Measurements from ENCODE around the gene FSD1L.

The FSD1L gene

DNA sequence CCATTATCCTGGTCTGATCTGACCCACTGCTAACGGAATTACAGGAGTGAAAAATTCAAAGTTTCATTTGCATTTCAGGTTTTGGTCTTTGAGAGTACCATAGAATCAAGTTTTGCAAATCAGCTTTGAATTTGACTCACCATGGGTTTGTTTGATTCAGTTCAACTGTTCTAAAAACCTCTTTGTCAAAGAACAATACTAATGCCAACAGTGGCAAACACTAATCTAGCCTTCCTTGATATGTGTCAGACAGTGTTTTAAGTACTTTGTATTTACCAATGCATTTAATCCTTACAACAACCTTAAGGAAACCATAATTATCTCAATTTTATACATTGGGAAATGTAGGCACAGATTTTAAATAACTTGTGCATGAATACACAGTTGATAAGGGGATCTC lies 10.1 kb upstream of the FSD1L start:
- DNase-seq, result no peak

DNA sequence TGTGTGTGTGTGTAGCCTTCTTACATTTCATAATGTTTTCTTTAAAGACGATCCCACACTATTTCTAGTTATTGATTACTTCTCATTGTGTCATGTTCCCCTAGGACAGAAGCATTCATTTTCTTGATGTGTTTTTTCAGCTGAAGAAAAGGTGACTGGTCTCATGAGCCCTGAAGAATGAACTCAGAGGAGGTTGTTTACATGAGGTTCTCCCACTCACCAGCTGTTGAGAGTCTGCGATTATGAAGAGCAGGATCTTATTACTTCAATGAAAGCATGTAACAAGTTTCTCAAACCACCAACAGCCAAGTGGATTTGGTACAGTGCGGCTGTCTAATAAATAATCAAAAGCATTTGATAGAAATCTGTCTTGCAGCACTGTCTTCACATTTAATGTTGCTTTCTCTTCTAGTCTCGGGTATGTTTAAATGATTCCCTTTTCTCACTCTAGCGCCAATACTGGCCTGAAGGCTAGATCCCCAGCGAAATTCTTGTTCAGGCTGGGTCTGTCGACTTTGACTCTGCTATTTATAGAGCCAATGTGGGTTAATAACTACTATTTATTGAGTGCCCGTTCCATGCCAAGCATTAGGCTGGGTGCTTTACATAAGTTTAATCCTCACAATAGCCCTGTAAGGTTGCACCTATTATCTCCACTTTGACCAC lies 9.6 kb upstream of the FSD1L start:
- no peak for DNase-seq

DNA sequence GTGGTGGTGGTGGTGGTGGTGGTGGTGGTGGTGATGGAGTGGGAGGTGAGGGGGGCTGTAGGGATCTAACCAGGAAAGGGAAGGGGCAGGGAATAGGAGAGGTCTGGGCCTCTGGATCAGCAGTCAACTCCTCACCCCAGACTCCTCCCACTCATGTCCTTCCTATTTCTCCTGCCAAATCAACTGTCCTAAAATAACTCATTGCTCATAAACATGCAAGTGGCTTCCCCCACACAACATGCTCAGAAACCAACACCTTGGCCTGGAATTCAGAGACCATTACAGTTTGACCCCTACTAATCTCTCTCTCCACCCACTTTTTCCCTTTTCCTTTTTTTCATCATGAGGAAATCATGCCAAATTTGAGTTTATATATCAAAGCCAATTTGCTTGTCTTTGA lies 8.4 kb upstream of the FSD1L start:
- DNase-seq, result no peak

DNA sequence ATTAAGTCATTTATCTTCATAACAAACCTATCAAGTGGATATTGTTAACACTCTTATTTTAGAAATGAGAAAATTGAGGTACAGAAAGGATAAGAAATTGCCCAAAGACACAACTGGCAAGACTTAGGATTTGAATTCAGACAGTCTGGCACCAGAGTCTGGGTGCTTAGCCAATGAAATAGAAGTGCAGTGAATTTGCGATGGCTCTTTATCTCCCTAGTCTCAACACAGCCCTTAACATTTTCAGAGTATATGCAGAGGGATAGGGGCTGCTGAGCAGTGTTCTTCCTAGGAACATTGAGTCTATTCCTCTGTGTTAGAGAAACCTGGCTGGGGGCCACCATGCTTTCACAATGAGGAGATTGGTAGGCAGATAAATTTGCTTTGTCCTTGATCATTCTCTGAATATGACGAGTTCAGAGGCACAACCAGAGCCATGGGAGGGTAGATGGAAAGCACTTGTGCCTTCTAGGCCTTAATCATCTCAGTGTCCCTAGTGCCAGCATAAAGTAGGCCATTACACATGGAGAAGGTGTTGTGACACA lies 6.1 kb upstream of the FSD1L start:
- no peak for DNase-seq

DNA sequence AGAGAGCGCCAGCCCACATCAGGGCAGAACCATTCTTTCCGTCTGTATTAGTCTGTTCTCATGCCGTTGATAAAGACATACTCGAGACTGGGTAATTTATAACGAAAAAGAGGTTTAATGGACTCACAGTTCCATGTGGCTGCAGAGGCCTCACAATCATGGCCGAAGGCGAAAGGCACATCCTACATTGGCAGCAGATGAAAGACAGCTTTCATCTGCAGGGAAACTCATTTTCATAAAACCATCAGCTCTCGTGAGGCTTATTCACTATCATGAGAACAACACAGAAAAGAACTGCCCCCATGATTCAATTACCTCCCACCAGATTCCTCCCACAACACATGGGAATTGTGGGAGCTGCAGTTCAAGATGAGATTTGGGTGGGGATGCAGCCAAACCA lies 4.7 kb upstream of the FSD1L start:
- DNase-seq, result no peak

DNA sequence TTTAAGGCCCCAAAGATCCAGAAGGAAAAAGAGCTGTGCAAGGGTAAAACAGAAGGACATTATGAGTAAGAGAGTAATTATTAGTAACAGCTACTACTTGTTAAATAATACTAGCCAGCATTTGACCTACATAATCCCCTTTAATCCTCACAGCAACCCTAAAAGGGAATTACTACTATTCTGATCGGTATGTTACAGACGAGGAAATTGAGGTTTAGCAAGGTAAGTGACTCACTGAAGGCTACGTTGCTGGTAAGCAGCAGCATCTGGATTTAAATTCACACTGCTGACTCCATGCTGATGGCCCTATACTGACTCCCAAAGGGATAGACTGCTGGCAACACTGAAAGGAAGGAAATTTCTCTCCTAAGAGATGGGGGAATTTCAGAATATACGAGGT lies 3.7 kb upstream of the FSD1L start:
- no peak for DNase-seq

DNA sequence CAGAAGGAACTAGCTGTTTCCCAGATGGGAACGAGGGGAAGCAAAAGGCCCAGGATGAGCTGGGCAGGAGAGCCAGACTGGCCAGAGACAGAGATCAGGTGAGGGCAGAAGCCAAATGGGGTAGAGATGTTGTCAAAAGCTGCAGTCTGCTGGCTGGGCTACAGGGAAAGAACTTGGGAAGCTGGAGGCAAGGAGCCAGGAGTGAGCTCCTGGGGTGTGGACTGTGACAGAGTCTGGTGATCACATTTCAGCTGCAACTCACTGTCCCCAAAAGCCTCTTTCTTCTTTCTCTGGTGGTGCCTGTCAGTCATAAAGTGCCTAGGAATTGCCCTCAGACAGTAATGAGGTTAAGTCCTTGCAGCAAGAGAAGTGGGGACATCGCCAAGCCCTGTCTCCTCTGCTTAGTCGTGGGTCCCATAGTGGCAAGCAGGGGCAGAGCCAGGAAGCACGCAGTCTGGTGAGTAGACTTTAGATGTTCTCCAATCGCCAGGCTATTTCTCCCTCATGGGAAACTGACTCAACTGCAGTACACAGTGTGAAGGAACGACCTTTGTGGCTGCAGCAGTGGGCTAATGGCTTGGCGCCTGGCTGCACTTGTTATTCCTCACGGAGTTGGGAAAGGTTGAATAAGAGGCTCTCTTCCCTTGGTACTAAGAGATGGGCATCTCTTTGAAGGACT lies 2.5 kb upstream of the FSD1L start:
- no peak for DNase-seq

DNA sequence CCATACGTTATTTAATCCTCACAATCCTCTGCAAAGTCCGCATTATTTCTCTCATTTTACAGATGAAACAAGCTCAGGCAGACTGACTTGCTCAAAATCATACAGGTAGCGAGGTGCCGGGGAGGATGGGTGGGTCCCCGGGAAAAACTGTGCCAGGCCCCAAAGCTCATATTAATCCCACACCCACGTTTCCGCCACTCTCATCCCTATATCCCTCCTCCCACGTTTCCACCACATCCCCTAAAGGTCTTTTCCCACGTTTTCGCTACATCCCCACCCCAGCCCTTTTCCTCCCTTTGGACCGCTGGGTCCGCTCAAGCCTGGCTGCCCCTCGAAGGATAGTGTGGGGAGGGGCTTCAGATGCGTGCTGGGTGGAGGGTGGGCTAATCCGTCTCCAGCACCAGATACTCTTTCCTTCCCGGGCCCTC lies 434 bp upstream of the FSD1L start:
- no peak for DNase-seq

DNA sequence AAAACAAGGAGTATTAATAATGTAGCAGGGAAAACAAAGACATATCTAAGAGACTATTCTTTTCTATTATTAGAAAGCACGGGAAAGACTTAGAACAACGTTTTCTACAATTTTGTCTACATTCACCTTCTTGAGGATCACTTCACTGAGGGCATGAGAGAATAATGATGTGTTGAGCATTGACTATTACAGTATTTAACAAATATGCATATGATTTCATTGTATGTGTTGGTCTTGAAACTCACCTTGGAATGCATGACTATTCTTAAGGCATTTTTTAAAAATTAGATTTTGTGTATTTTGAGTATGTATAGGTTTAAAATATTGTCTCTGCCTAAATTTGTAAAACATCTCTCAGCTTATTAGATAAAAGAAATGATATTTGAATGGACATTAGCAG lies 1.2 kb downstream of the FSD1L start:
- DNase-seq, result no peak

DNA sequence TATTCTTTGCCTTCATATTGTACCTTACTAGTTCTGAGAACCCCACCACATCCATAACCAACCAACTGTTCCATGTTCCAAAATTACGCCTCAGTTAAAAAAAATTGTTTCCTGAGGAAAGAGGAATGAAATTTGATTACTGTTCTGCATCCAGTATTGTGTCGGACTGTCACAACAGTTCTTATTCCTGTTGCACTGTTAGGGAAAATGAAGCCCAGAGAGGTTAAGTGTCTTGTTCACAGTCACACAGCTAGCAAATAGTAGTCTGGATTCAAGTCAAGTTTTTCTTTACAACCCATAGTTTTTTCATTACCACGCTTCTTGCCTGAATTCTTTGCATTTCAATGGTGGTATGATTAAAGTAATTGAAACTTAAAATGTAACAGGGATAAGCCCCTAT lies 4.4 kb downstream of the FSD1L start:
- no peak for DNase-seq

DNA sequence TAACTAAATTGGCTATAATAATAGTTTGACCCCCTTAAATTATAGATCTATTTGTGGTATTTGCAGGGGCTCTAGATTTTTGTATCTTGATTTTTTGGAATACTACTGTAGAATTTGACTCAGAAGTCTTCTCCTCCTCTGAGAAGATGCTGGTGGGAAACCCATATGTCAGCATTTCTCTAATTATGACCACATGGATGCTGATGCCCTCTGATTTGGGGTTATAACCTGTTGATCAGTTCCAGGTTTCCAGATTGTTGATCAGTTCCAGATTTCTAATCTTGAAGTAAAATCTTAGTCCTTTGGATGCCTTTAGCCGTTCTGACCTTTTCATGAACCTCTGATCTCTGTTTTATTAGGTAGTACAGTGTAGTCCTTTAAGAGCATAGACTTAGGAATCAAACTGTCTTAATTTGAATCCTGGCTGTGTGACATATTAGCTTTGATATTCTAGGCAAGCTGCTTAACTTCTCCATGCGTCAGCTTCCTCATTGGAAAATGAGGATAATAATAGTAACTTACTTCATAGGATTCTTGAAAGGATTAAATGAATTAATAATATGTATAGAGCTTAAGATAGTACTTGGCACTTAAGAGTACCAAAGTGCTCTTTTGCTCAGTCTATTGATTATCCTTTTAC lies 8.1 kb downstream of the FSD1L start:
- no peak for DNase-seq

DNA sequence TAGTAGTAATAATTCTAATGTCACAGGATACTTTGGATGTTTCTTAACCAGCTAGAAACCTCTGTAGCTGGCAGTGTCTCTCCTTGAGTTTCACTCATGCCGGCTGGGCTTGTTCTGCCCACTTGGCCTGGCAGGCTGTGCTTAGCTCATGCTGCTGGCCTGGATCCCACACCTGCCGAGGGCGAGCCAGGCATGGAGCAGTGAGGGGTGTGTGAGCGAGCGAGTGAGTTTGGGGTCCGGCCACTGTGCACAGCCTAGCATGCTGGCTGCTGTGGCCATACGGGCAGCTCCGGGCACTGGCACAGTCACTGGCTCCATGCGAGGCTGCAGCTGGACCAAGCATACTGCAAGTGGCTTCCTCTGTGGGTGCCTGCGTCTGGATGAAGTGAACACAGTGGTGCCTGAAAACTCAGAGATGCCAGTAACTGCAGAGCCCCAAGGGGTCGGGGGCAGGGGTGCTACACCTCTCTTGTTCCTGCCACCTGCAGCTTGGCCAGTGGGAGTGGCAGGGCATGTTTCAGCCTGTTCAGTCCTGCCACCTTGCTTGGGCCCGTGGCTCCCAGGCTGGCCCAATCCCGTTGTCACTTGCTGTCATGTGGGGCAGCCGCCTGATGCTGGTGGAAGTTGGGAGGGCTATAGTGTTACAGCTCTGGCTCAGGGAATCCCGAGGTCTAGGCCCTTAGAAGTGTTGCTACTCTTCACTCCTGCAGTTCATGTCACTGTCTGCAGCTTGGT lies 9.9 kb downstream of the FSD1L start:
- no peak for DNase-seq

DNA sequence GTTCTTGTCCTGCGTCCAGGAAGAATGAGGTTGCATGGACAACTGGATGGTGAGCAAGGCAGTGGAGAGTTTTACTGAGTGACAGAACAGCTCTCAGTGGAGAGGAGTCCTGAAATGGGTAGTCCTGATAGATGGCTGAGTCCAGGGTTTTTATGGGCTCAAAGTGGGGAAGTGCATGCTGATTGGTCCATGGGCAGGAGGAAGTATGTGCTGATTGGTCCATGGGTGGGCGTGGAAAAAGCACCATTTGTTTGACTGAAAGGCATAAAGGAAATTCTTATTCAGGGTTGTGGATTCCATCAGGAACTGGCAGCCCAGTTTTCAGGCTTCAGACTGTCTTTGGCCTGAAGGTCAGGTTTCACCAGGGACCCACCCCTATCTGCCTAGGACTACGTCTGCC lies 10.6 kb downstream of the FSD1L start:
- no peak for DNase-seq

DNA sequence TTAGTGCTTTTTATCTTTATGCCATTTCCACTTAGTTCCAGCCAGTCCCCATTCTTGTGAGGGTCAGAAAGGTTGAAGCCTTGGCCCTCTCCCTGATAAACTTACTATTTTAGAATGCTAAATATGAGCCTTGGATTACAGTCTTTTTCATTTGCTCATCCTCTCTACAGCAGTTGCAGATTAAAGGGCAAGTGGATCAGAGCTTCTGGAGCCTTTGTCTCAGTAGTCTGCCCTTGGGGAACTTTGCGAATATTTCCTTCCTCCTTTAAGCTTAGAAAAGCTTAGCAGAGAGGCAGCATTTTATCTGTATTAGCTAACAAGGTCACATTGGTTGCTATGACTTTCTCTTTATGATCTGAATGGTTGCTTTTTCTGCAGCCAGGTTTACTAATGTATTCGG lies 11.5 kb downstream of the FSD1L start:
- no peak for DNase-seq

DNA sequence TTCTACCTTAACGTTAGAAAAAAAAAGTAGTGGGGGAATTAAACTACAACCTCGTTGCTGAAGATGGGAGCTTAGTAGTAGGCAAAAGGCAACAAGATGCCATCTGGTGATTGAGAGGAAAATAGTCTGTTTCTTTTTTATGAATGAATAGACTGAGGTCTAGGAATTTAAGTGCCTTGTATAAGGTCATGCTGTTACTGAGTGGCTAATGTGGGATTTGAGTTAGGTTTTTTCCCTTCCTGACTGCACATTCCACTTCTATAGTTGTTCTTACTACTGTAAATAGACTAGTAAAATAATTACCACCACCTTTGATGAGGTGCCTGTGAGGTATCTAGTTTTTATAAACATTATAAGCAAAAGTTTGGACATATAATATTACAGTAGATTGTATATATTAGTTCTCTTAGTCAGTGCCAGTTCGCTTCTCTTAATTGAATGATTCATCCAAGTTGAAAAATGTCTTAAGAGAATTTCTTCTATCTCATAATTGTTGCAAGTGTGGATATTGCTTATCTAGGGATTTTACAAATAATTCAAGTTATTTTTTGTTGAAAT lies 19.1 kb downstream of the FSD1L start:
- no peak for DNase-seq

DNA sequence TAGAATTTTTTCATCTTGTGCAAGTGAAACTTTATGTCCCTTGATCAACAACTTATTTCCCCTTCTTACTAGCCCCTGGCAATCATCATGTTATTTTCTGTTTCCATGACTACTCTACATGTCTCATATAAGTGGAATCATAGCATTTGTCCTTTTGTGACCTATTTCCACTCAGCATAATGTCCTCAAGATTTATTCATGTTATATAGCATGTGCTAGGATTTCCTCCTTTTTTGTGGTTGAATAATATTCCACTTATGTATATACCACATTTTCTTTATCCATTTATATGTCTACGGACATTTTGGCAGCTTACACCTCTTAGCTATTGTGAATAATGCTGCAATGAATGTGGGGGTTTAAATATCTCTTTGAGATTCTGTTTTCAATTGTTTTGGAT lies 21.0 kb downstream of the FSD1L start:
- DNase-seq, result no peak

DNA sequence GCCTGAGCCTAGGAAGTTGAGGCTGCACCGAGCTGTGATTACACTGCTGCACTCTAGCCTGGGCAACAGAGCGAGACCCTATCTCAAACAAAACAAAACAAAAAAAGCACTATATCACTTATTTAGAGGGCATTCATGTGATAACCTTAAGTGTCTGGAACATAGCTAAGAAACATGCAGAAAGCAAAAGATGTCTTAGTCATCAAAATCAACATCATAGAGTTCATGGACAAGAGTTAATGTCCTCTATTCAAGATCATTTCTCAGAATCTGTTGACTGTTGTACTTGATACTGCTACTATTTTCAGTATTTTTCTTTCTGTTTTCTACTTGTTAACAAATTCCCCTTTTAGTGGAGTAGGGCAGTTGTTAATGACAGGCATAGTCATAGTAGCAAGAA lies 25.4 kb downstream of the FSD1L start:
- no peak for DNase-seq

DNA sequence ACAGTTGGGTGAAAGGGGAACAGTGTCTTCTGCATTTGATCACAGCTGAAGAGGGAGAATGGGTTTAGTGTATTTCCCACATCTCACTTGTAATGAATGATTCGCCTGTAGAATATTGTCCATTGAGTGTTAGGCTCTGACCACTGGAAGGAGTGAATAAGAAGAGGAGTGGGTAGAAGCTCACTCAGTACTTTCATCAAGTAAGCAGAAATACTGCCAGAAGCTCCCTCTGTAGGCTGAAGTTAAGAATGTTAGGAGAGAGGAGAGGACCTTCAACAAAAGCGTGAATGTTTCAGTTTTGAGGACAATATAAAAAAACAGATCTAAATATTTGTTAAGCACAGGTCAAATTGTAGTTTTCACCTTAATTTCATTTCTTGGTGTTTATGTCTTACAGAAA lies 27.5 kb downstream of the FSD1L start:
- DNase-seq, result no peak

DNA sequence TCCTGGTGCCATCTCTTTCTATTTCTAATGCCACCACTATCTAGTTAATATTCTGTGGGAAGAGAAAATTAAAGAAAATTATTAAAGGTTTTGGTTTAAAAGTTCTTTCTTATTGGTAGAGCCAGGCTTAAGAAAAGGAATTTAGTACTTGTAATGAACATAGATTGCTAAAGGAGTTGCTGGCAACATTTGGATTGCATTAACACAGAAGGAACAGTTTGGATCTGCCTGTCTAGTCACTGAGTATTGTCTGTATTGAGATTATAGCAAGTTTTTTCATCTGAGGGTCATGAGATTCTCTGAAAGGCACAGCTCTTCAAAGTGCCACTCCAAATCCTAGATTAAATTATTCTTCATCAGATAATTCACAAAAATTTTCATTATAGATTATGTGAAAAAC lies 32.0 kb downstream of the FSD1L start:
- no peak for DNase-seq

DNA sequence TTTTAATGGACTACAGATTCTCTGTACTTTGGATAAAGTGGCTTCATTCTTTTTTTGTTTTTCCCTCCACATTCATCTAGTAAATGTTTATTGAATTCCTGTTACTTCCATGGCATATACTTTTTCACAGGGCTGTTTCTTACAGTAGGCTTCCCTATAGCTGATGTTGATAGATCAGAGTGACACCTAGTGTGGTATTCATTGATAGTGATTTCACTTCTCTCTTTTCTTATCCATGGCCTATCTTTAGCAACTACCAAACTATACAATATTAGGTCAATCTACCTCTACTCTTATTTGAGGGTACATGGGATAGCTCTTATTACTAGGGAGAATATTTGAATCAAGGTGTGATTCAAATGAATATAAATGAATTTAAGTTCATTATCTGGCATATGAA lies 35.8 kb downstream of the FSD1L start:
- no peak for DNase-seq

DNA sequence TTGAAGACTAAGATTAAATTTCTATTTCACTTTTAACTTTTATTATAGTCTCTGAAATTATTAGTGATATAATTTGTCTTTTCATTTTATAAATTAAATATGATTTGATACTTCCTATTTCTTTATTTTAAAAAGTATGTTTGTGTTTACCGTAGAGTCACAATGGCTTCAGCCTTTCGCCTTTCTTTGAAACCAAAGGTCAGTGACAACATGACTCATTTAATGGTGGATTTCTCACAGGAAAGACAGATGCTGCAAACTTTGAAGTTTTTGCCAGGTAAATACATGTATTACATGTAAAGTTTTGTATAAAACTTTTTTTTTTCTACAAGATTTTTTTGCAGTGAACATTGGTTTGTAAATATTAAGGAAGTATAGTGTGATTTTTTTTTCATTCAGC lies 36.4 kb downstream of the FSD1L start:
- no peak for DNase-seq

DNA sequence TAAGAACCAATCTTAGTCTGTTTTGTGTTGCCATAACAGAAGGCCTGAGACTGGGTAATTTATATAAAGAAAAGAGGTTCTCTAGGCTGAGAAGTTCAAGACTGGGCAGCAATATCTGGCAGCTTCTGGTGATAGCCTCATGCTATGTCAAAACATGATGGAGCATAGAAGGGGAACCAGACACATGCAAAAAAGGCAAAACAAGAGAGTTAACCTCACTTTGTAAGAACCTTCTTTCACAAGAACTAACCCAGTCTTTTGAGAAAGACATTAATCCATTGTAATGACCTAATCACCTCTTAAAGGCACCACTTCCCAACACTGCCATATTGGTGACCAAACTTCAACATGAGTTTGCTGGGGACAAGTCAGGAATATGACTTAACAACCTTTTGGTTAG lies 37.3 kb downstream of the FSD1L start:
- DNase-seq, result no peak

DNA sequence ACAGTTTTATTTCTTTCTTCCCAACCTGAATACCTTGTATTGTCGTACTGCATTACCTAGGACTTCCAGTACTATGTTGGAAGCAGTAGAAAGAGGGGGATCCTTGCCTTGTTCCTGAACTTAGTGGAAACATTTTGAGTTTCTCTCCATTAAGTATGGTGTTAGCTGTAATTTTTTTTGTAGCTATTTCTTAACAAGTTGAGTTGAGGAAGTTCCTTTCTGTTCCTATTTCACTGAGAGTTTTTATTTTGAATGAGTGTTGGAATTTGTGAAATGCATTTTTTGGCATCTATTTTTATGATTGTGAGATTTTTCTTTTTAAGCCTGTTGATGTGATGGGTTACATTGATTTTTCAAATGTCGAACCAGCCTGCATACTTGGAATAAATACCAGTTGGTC lies 49.0 kb downstream of the FSD1L start:
- no peak for DNase-seq
